Body of pancreas (tissue), 4 donors: ENCODE results near the gene SNCG.

Source experiments
- POLR2A ChIP-seq, 3 donors: fragments of 450-650 bp; IDR thresholded peaks; one replicate each; pipeline ENCODE4 v1.6.1; 2016; ENCODE audit warnings: antibody characterized with exemption in 3 of 3, mild to moderate bottlenecking in 2 of 3
- TF ChIP-seq, protein P1 (sequence below), 7 experiments: fragments of 450-650 bp in 4 of 7; fragments of 200-600 bp in 3 of 7; sonication (generic) in 3 of 7; IDR thresholded peaks; one replicate each; pipeline ENCODE4 v1.5.1; 2016 to 2019; ENCODE audit warnings: antibody characterized with exemption in 7 of 7

DNA sequence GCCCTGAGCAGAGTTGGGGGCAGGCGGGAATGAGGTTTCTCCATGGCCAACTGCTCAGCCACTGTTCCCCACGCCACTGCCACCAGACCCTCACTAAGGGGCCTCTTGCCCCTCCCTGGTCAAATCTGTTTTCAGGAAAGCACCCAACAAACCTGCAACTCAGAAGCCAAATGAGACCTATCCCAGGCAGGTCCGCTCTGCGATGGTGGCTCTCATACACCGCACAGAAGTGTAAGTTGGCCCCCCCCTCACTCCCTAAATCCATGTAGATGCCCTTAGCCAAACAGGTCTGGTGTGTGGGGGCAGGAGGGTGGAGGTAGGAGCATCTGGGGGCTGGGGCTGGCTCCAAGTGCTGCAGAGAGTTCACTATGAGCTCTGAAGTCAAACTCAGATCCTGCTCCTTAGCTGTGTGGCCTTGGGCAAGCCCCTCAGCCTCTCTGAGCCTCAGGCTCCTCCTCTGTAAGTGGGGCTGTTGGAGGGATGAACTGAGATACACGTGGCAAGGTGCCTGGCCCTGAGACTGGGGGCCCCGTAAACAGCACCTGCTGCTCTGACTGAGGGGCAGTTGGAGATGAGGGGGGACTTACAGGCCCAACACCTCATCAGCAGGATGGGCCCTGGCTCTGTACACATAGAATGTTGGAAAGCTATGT is 2.1 kb upstream of the SNCG start:
- TF ChIP-seq, protein P1, sequence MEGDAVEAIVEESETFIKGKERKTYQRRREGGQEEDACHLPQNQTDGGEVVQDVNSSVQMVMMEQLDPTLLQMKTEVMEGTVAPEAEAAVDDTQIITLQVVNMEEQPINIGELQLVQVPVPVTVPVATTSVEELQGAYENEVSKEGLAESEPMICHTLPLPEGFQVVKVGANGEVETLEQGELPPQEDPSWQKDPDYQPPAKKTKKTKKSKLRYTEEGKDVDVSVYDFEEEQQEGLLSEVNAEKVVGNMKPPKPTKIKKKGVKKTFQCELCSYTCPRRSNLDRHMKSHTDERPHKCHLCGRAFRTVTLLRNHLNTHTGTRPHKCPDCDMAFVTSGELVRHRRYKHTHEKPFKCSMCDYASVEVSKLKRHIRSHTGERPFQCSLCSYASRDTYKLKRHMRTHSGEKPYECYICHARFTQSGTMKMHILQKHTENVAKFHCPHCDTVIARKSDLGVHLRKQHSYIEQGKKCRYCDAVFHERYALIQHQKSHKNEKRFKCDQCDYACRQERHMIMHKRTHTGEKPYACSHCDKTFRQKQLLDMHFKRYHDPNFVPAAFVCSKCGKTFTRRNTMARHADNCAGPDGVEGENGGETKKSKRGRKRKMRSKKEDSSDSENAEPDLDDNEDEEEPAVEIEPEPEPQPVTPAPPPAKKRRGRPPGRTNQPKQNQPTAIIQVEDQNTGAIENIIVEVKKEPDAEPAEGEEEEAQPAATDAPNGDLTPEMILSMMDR (IDR thresholded peaks at IDR 0.05) = no peak
- TF ChIP-seq POLR2A (IDR thresholded peaks at IDR 0.05) = no peak
